ENCODE measurements around the gene TMEM196. TPM values are rescaled to one million over a fixed set of nuclear protein-coding genes. Genes with fewer than 3 reads are reported as not detected.

Gene TMEM196
- total and polyA plus RNA-seq, 2 of the 4 experiments (the other 2 are of a cell fraction), result not detected

- no peaks in the 10 kb centered on the region for H3K36me3 ChIP-seq (ENCODE audit: control insufficient read depth, insufficient read depth, low read length)
- no peaks in the 10 kb centered on the region for H3K4me1 ChIP-seq (ENCODE audit: control insufficient read depth, insufficient read depth, low read length)
- no peak overlapping the region for H2AFZ ChIP-seq (replicated peaks; ENCODE audit: low read length, poor library complexity)
- H3K9me3 ChIP-seq (ENCODE audit: control insufficient read depth, insufficient read depth, low read length), result no peaks in the 10 kb centered on the region
- no peak overlapping the region for H3K4ac ChIP-seq (ENCODE audit: low read depth, low read length)
- no peaks in the 10 kb centered on the region for H3K9me1 ChIP-seq (ENCODE audit: insufficient read depth, low read length)
- no CpG with 5 or more reads among the region's 2 CpGs for WGBS, 2 experiments (ENCODE audit: extremely low coverage in 2 of 2, insufficient read length in 1 of 2)
- CTCF ChIA-PET, result no interaction called here
- no peak overlapping the region for H3K18ac ChIP-seq (ENCODE audit: low read depth, low read length)
- no peak overlapping the region for H3K9ac ChIP-seq (ENCODE audit: low read depth, low read length)
- no peak overlapping the region for H2AK5ac ChIP-seq (ENCODE audit: low read depth, low read length)
- H4K91ac ChIP-seq (ENCODE audit: insufficient read depth, low read depth, low read length), result no peak overlapping the region
- TF ChIP-seq MAFK (IDR thresholded peaks at IDR 0.05; ENCODE audit: low read depth, low read length) (no peak), RAD21 (IDR thresholded peaks at IDR 0.05; ENCODE audit: low read length) (no peak), USF2 (IDR thresholded peaks at IDR 0.05; ENCODE audit: low read depth, low read length) (no peak), ELK1 (IDR thresholded peaks at IDR 0.05; ENCODE audit: borderline replicate concordance, low read depth, low read length) (no peak)
- H3K56ac ChIP-seq (ENCODE audit: extremely low read depth, insufficient read depth, low read length), result no peak overlapping the region
- dilution Hi-C loops (cut with HindIII; ENCODE audit: low sequenced_read_pairs, unreplicated experiment) (no loop called here), intact Hi-C loops (cut with micrococcal nuclease) (no loop called here), in situ Hi-C loops (cut with MboI; ENCODE audit: low sequenced_read_pairs) (no loop called here)
- no peak overlapping the region for H2AK9ac ChIP-seq (replicated peaks; ENCODE audit: low read depth, low read length, poor library complexity)
- H2BK20ac ChIP-seq (ENCODE audit: low read depth, low read length), result no peak overlapping the region
- no peaks in the 10 kb centered on the region for H4K20me1 ChIP-seq (ENCODE audit: insufficient read depth, low read length)
- no peak overlapping the region for H2BK5ac ChIP-seq (ENCODE audit: low read depth, low read length, poor library complexity, severe bottlenecking)
- H4K5ac ChIP-seq (ENCODE audit: low read depth, low read length), result no peak overlapping the region
- DNase-seq (no peak), ATAC-seq (ENCODE audit: low read depth) (no peak)
- H3K79me1 ChIP-seq (ENCODE audit: low read depth in 1 of 2, low read length in 2 of 2), result no peaks in the 10 kb centered on the region
- H2BK120ac ChIP-seq (ENCODE audit: low read depth, low read length), result no peak overlapping the region
- H3K4me2 ChIP-seq (ENCODE audit: low read depth, low read length), result no peak overlapping the region
- POLR2A ChIA-PET (ENCODE audit: unreplicated experiment), result no interaction called here
- no peak overlapping the region for H3K4me3 ChIP-seq (ENCODE audit: insufficient read depth, low read depth, low read length)
- no peak overlapping the region for H4K8ac ChIP-seq (ENCODE audit: low read depth in 2 of 2, low read length in 2 of 2)
- BruUV-seq (replicated peaks), result no TSS peak
- no peak overlapping the region for H3K14ac ChIP-seq (replicated peaks; ENCODE audit: low read depth, low read length)
- H3K23ac ChIP-seq (ENCODE audit: low read depth, low read length), result no peak overlapping the region
- H3K27ac ChIP-seq (ENCODE audit: insufficient read depth, low read length), result no peak overlapping the region
- H3K27me3 ChIP-seq (ENCODE audit: control insufficient read depth, insufficient read depth, low read length), result no peaks in the 10 kb centered on the region
- no peak overlapping the region for H2BK15ac ChIP-seq (ENCODE audit: low read depth, low read length)
Measured at GRCh38 chr7:19815546-19815945, 42.1 kb upstream of the TMEM196 start.
